Fibroblast of skin of left biceps (primary cell): ENCODE results near the gene RBM44.
"Not testable (repeated sequence)": the region's sequence is repeated elsewhere in the genome, so short reads cannot be mapped to it uniquely, and the experiment has no call there.

ENCODE experiments used
- DNase-seq, 2 experiments: peaks; one replicate each; pipeline ENCODE4 v3.0.0-alpha.2; 2013; ENCODE audit warnings: low read depth in 2 of 2

RBM44 gene

GRCh38 chr2:237848940-237849339, 50.4 kb downstream of the RBM44 start:
- not testable (repeated sequence) for DNase-seq

GRCh38 chr2:237854295-237854694, 55.7 kb downstream of the RBM44 start:
- no peak for DNase-seq

- no peak for DNase-seq
Measured at GRCh38 chr2:237857791-237858190, 59.2 kb downstream of the RBM44 start.

GRCh38 chr2:237858294-237859081, 59.9 kb downstream of the RBM44 start:
- peak in 1 of 2 experiments; percentile 32 for DNase-seq

- DNase-seq = no peak
Measured at GRCh38 chr2:237859082-237859433, 60.5 kb downstream of the RBM44 start.

- DNase-seq = no peak
Measured at GRCh38 chr2:237859533-237860272, 61.1 kb downstream of the RBM44 start, which contains the start of gene RAMP1. Gene RAMP1 (plus strand): TSS chr2:237859623. CDS start chr2:237859676, 53 bp downstream.

GRCh38 chr2:237860273-237860935, 61.8 kb downstream of the RBM44 start:
- DNase-seq = no peak

GRCh38 chr2:237861875-237862527, 63.4 kb downstream of the RBM44 start:
- no peak for DNase-seq

- no peak for DNase-seq
Measured at GRCh38 chr2:237862528-237862895, 63.9 kb downstream of the RBM44 start.

- DNase-seq = no peak
Measured at GRCh38 chr2:237863102-237863511, 64.5 kb downstream of the RBM44 start.

GRCh38 chr2:237863689-237864443, 65.3 kb downstream of the RBM44 start:
- DNase-seq = no peak

GRCh38 chr2:237864444-237864931, 65.9 kb downstream of the RBM44 start:
- no peak for DNase-seq

GRCh38 chr2:237864940-237865622, 66.5 kb downstream of the RBM44 start:
- no peak for DNase-seq

GRCh38 chr2:237865623-237866041, 67.1 kb downstream of the RBM44 start:
- DNase-seq = no peak

- no peak for DNase-seq
Measured at GRCh38 chr2:237866101-237866621, 67.6 kb downstream of the RBM44 start.

- no peak for DNase-seq
Measured at GRCh38 chr2:237867465-237867864, 68.9 kb downstream of the RBM44 start.

GRCh38 chr2:237868074-237868473, 69.5 kb downstream of the RBM44 start:
- not testable (repeated sequence) for DNase-seq

- no peak for DNase-seq
Measured at GRCh38 chr2:237868631-237869342, 70.2 kb downstream of the RBM44 start.

- DNase-seq = no peak
Measured at GRCh38 chr2:237869343-237870102, 70.9 kb downstream of the RBM44 start.
